A549 (cell line): ENCODE data around the gene NYNRIN. TPM values are rescaled to one million over a fixed set of nuclear protein-coding genes. Genes with fewer than 3 reads are reported as not detected.

ENCODE experiments used
- ATAC-seq, 2 experiments: fragments of 200-7000 bp in 1 of 2; fragments of >200 bp in 1 of 2; cut with Nextera tagmentation in 1 of 2; cut with Tn5 transposase in 1 of 2; 3 replicates each; pipeline versions ENCODE4 v1.8.0 to v1.9.1; 2018 to 2020; ENCODE audit warnings: mild to moderate bottlenecking in 1 of 2, moderate library complexity in 1 of 2
- CTCF ChIA-PET: fragments of 300-600 bp; sonication (Branson Sonifier 250); formaldehyde crosslinking; extraction: SDS; loops from one replicate; lab custom pipeline; 2021; ENCODE audit warnings: antibody characterized with exemption, inconsistent platforms; lab: Yijun Ruan, JAX
- POLR2A ChIA-PET: fragments of 350-600 bp; formaldehyde crosslinking; extraction: SDS; loops from one replicate; lab custom pipeline; 2021; ENCODE audit warnings: antibody characterized with exemption, inconsistent platforms; lab: Yijun Ruan, JAX
- DNase-seq, 2 experiments: peaks; one replicate each; pipeline versions ENCODE4 v3.0.0 to v3.0.0-alpha.2; 2011 to 2016; ENCODE audit warnings: low read depth in 1 of 2, low spot score in 1 of 2
- FAIRE-seq: peaks from 2 replicates; lab custom pipeline; 2011; peaks lifted over from hg19 to GRCh38; lab: Jason Lieb, UNC
- H3K27ac ChIP-seq, 2 experiments: fragments of >200 bp; sonication (Bioruptor Twin); formaldehyde crosslinking; 3 replicates each; pipeline ENCODE4 v1.5.1; 2016 to 2017
- H3K4me1 ChIP-seq: fragments of >200 bp; sonication (Bioruptor Twin); formaldehyde crosslinking; 3 replicates; pipeline ENCODE4 v1.6.1; 2016
- H3K4me2 ChIP-seq: fragments of >200 bp; sonication (Bioruptor Twin); formaldehyde crosslinking; 3 replicates; pipeline ENCODE4 v1.6.1; 2016
- H3K4me3 ChIP-seq: fragments of >200 bp; sonication (Bioruptor Twin); formaldehyde crosslinking; 3 replicates; pipeline ENCODE4 v1.5.1; 2016
- H3K9me3 ChIP-seq: fragments of >200 bp; sonication (Bioruptor Twin); formaldehyde crosslinking; 3 replicates; pipeline ENCODE4 v1.6.1; 2016
- BHLHE40 ChIP-seq: IDR thresholded peaks from 2 replicates; pipeline ENCODE4 v1.6.1; 2012; ENCODE audit warnings: low read depth, low read length, inconsistent platforms
- CBX2 ChIP-seq: fragments of 200-600 bp; sonication (generic); IDR thresholded peaks from 2 replicates; pipeline ENCODE4 v1.6.1; 2016; ENCODE audit warnings: low read depth, mild to moderate bottlenecking, borderline replicate concordance
- CBX8 ChIP-seq: fragments of 200-600 bp; sonication (generic); IDR thresholded peaks from 2 replicates; pipeline ENCODE4 v1.6.1; 2016
- CEBPB ChIP-seq, 2 experiments: fragments of >200 bp in 1 of 2; sonication (Bioruptor Twin) in 1 of 2; formaldehyde crosslinking in 1 of 2; IDR thresholded peaks; 2 replicates each; pipeline ENCODE4 v1.6.1; 2012 to 2016
- EHMT2 ChIP-seq: fragments of 200-600 bp; sonication (generic); IDR thresholded peaks from 2 replicates; pipeline ENCODE4 v1.6.1; 2016; ENCODE audit warnings: antibody characterized with exemption, low read depth, mild to moderate bottlenecking, moderate library complexity
- EP300 ChIP-seq, 2 experiments: fragments of >200 bp; sonication (Bioruptor Twin); formaldehyde crosslinking; IDR thresholded peaks; 2 replicates in 1 of 2; 3 replicates in 1 of 2; pipeline ENCODE4 v1.6.1; 2016 to 2017
- GATA3 ChIP-seq: IDR thresholded peaks from 2 replicates; pipeline ENCODE4 v1.6.1; 2012; ENCODE audit warnings: borderline replicate concordance
- HOXA7 ChIP-seq: fragments of 250-450 bp; sonication (Bioruptor Pico); IDR thresholded peaks from 2 replicates; pipeline ENCODE4 v1.5.0; 2020; ENCODE audit warnings: mild to moderate bottlenecking, moderate library complexity
- KDM5A ChIP-seq: fragments of 200-600 bp; sonication (generic); IDR thresholded peaks from 2 replicates; pipeline ENCODE4 v1.6.1; 2016; ENCODE audit warnings: antibody characterized with exemption, mild to moderate bottlenecking
- MAZ ChIP-seq: fragments of 150-350 bp; IDR thresholded peaks from 2 replicates; pipeline ENCODE4 v1.6.1; 2014; ENCODE audit warnings: antibody characterized with exemption, low read depth, low read length, borderline replicate concordance
- NR3C1 ChIP-seq: fragments of >200 bp; sonication (Bioruptor Twin); formaldehyde crosslinking; IDR thresholded peaks from 3 replicates; pipeline ENCODE4 v1.6.1; 2017
- POLR2AphosphoS2 ChIP-seq: conservative IDR thresholded peaks from 2 replicates; pipeline ENCODE4 v1.6.1; 2012; ENCODE audit warnings: low read length, improper control_type of control experiment, inconsistent platforms
- RFX5 ChIP-seq: fragments of 450-650 bp; IDR thresholded peaks from 2 replicates; pipeline ENCODE4 v1.7.1; 2014; ENCODE audit warnings: antibody characterized with exemption, mild to moderate bottlenecking, moderate library complexity
- RNF2 ChIP-seq: fragments of 200-600 bp; sonication (generic); IDR thresholded peaks from 2 replicates; pipeline ENCODE4 v1.6.1; 2016; ENCODE audit warnings: low read depth, mild to moderate bottlenecking, antibody characterized with exemption, moderate library complexity, borderline replicate concordance
- ZFP36 ChIP-seq: fragments of 450-650 bp; IDR thresholded peaks from 2 replicates; pipeline ENCODE4 v1.6.1; 2014; ENCODE audit warnings: borderline replicate concordance; ENCODE audit not compliant: partially characterized antibody
- WGBS: methylation state at CpG from one replicate; pipeline ENCODE4 v1.1.6; 2017; ENCODE audit errors: missing lambda C conversion rate; 5-methylcytosine and 5-hydroxymethylcytosine counted together
- polyA plus RNA-seq, 4 experiments: library from polyadenylated mRNA; depleted of rRNA in 3 of 4; stranded (reverse); fragments of >200 nt; fragmentation: RNase III in 1 of 4; extraction: RNeasy Plus Mini Kit Qiagen cat#74134 plus additional on column Dnase treatment in 1 of 4; gene quantifications; 2 replicates in 3 of 4; 3 replicates in 1 of 4; pipeline ENCODE4 v1.2.3, GENCODE V29; 2011 to 2017
- TF ChIP-seq, protein P1 (sequence below): fragments of >200 bp; sonication (Bioruptor Twin); formaldehyde crosslinking; IDR thresholded peaks from 2 replicates; pipeline ENCODE4 v1.6.1; 2016
- TF ChIP-seq, protein P2 (sequence below): IDR thresholded peaks from 2 replicates; pipeline ENCODE4 v1.6.1; 2012
- TF ChIP-seq, protein P3 (sequence below): fragments of 250-450 bp; sonication (Bioruptor Pico); IDR thresholded peaks from 2 replicates; pipeline ENCODE4 v1.5.0; 2020; ENCODE audit warnings: low read depth, mild to moderate bottlenecking, moderate library complexity

Gene NYNRIN
- polyA plus RNA-seq, 2 of the 4 experiments (the other 2 are of a cell fraction) = 0.19 to 0.44 TPM

DNA sequence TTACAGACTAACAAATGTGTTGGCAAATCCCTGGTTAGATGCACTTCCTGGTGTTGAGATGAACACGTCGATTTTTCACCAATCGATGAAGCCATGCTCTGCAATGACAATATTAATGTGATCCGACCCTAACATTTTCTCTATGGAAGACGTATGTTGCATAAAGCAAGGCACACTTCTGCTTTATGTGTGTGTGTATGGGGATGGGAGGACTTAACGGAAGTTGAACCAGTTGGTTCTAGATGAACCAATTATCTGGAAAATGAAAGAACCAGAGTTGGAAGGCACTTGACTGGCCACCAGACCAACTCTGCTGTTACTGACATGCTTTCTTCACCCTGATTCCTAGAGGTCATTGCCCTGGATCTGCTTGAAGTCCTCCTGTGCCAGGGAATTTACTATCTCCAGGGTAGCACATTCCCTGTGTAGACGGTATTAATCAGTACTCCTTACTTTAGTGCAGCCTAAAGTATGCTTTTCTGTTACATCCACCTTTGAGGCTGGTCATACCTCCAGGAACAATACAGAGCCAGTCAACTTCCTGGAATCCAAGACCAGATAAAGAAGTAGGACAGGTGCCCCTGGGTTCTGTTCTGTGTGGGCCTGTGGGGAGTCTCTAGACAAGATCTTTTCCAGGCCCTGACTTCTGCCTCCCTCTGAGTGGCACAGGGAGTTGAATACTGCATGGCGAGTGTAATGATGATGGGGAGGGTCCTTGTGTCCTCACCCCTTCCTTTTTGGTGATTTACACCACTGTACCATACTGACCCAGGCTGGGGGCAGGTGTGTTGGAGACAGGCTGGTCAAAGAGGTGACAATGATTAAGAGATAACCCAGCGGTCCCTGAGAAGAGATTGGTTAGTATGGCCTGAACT lies 39.7 kb downstream of the NYNRIN start (continued):
- TF ChIP-seq, protein P1, sequence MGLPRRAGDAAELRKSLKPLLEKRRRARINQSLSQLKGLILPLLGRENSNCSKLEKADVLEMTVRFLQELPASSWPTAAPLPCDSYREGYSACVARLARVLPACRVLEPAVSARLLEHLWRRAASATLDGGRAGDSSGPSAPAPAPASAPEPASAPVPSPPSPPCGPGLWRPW = no peak
- TF ChIP-seq CEBPB (IDR thresholded peaks at IDR 0.05) = no peak

DNA sequence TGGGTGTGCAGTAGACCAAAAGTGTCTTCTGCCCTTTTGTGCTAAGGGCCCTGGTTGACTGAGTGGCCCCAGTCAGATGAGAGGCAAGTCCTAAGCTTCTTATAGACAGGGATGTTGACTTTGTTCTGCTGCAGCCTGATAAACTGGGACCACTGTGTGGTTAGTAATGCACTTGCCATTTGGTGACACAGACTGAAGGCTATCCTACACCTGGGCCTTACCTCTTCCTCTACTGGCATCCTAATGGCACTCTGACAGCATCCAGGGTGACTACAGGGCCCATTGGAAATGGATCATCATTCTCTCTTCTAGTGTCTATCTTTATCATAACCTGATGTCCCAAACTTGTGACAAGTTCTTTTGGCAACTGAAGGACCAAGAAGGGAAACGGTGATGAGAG lies 40.5 kb downstream of the NYNRIN start:
- Histone ChIP-seq H3K4me3 (no peak overlapping the region), H3K4me2 (no peak overlapping the region), H3K9me3 (no peaks in the 10 kb centered on the region), H3K27ac (no peak overlapping the region), H3K4me1 (peaks cover 6% of the 10 kb centered on the region)
- ChIA-PET CTCF (interaction anchor here (4.9 kb wide), 1 partner anchor 104 kb away, joined by 37 read pairs; the partner anchor contains the start of gene ADCY4), POLR2A (interaction anchor here (0.9 kb wide), 1 partner anchor 8 kb away, joined by 3 read pairs; no protein-coding TSS in a partner anchor)
- FAIRE-seq (no peak), DNase-seq (no peak), ATAC-seq (no peak)
- TF ChIP-seq HOXA7 (CRISPR knock-in tag) = no peak
- TF ChIP-seq, protein P2, sequence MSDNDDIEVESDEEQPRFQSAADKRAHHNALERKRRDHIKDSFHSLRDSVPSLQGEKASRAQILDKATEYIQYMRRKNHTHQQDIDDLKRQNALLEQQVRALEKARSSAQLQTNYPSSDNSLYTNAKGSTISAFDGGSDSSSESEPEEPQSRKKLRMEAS = no peak
- no peak for TF ChIP-seq POLR2AphosphoS2
- TF ChIP-seq MAZ = no peak
- WGBS = 58% methylated on average over 1 of the region's 1 CpG

DNA sequence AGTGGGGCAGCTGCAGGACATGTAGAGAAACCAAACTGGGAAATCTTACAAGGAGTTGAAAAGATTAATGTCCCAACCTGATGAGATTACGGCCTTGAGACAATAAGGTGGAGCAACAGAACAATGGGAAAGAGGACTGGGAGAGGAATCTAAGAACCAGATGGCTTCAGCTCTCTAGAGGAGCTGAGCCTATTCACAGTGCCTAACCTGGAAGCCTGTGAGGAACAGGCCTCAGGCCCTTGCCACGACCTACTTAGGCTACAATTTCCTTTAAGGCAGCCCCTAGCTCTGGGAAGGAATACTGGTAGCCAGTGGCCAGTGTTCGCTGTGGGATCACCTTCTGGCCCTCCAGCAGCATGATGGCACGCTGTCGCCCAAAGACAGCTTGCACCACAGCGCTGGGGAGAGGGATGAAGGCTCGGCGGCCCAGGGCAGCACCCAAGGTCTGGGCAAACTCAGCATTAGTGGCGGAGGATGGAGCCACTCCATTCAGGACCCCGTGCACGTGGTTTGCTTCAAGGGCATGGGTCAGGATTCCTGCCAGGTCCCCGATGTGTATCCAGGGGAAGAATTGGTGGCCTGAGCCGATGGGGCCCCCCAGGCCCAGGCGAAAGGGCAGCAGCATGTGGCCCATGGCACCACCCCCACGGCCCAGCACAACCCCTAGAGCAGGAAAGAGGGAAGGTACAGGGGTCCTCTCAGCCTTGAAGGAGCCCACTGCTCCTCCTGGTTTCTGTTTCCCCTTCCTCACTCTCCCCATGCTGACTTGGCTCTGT lies 41.2 kb downstream of the NYNRIN start:
- H3K4me2 ChIP-seq = no peak overlapping the region
- H3K4me1 ChIP-seq = peaks cover 6% of the 10 kb centered on the region
- H3K27ac ChIP-seq = no peak overlapping the region
- WGBS = 83% methylated on average over 14 of the region's 15 CpGs
- FAIRE-seq = no peak
- ATAC-seq = no peak
- no peak for TF ChIP-seq KDM5A
- no peak for TF ChIP-seq BHLHE40
- TF ChIP-seq EHMT2 = no peak
- TF ChIP-seq CBX8 = no peak
- no peak for TF ChIP-seq RNF2
- no peak for TF ChIP-seq EP300 (IDR thresholded peaks at IDR 0.05)
- no peak for TF ChIP-seq RFX5
- TF ChIP-seq NR3C1 = no peak
- TF ChIP-seq GATA3 = no peak
- H3K4me3 ChIP-seq = no peak overlapping the region
- H3K9me3 ChIP-seq = no peaks in the 10 kb centered on the region
- ChIA-PET POLR2A (interaction anchor here (0.9 kb wide), 2 partner anchors 9 to 169 kb away, joined by 3 read pairs; partner anchors contain the start of gene RABGGTA), CTCF (interaction anchor here (1.0 to 4.9 kb wide), 4 partner anchors 9 to 114 kb away, joined by 3 to 41 read pairs (median 26); partner anchors contain the start of gene ADCY4)
- DNase-seq = no peak

DNA sequence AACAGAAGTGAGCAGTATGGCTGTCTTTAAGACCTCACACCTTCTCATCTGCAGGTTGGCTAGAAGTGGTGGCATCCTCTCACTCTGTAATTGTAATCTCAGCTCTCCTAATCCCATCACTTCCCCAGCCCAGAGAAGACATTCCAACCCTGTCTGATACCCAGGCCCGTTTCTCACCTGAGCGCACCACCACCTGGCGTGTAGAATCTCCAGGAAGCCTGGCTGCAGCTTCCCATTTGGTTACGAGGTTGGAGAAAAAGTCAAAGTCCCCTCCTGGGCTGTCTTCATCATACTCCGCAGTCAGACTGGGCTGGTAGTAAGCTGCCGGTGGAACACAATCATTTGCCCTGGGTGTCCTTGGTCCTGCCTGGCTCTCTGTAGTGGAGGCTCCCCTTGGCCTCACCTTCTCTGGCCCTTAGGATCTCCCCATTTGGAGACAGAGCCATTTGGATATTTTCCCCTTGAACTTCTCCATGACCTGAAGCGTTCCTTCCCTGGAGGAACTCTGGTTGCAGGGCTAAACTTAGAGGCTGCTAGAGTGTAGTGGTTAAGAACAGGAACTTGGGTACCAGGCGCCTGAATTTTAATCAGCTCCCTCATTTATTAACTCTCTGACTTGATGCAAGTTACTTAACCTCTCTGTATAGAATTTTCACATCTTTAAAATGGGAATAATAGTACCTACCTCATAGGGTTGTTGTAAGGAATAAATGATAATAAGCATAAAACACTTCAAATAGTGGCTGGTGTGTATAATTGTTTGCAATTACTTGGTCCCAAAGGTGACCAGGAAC lies 42.0 kb downstream of the NYNRIN start:
- Histone ChIP-seq H3K4me3 (no peak overlapping the region), H3K4me2 (peak overlapping the region; percentile 84), H3K9me3 (no peaks in the 10 kb centered on the region), H3K27ac (peak overlapping the region in 1 of 2 experiments; percentile 98; a peak in 2 of 6 replicates), H3K4me1 (peaks cover 6% of the 10 kb centered on the region)
- POLR2A ChIA-PET = interaction anchor here (0.9 kb wide), 1 partner anchor 170 kb away, joined by 3 read pairs; the partner anchor contains the start of gene RABGGTA
- CTCF ChIA-PET = interaction anchor here (1.0 to 4.9 kb wide), 7 partner anchors 9 to 133 kb away, joined by 3 to 41 read pairs (median 4); partner anchors contain the start of genes ADCY4 and CIDEB
- WGBS = 93% methylated on average over 7 of the region's 8 CpGs
- no peak for DNase-seq
- no peak for ATAC-seq
- TF ChIP-seq CBX2 (no peak), GATA3 (no peak), ZFP36 (no peak), NR3C1 (no peak)
- TF ChIP-seq, protein P3, sequence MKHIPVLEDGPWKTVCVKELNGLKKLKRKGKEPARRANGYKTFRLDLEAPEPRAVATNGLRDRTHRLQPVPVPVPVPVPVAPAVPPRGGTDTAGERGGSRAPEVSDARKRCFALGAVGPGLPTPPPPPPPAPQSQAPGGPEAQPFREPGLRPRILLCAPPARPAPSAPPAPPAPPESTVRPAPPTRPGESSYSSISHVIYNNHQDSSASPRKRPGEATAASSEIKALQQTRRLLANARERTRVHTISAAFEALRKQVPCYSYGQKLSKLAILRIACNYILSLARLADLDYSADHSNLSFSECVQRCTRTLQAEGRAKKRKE (CRISPR knock-in tag) = no peak
- FAIRE-seq = no peak
